Kidney (tissue), 22 donors: ENCODE data around the gene TMEM108. TPM values are rescaled to one million over a fixed set of nuclear protein-coding genes. Genes with fewer than 3 reads are reported as not detected.
"Not testable (repeated sequence)": the region's sequence is repeated elsewhere in the genome, so short reads cannot be mapped to it uniquely, and the experiment has no call there.

Source experiments
- DNase-seq, 5 donors: peaks; one replicate each; pipeline ENCODE4 v3.0.0-alpha.2; 2013 to 2020
- FAIRE-seq: peaks from 2 replicates; lab custom pipeline; 2012; peaks lifted over from hg19 to GRCh38; lab: Jason Lieb, UNC
- H3K27ac ChIP-seq, 2 donors: one replicate each; pipeline ENCODE4 v1.7.0; 2013; ENCODE audit warnings: low read depth in 2 of 2, low read length in 2 of 2, inconsistent platforms in 1 of 2
- H3K27me3 ChIP-seq: one replicate; pipeline ENCODE4 v1.7.1; 2013; ENCODE audit warnings: low read length, inconsistent platforms; ENCODE audit not compliant: control insufficient read depth, insufficient read depth
- H3K36me3 ChIP-seq, 3 donors: one replicate each; pipeline versions ENCODE4 v1.7.0 to v1.7.1; 2013; ENCODE audit warnings: low read length in 3 of 3, control low read depth in 1 of 3, inconsistent platforms in 1 of 3; ENCODE audit not compliant: insufficient read depth in 3 of 3, control insufficient read depth in 2 of 3
- H3K4me1 ChIP-seq, 3 donors: one replicate each; pipeline versions ENCODE4 v1.7.0 to v1.7.1; 2013; ENCODE audit warnings: low read length in 3 of 3, inconsistent platforms in 1 of 3, low read depth in 1 of 3; ENCODE audit not compliant: control insufficient read depth in 2 of 3, insufficient read depth in 2 of 3
- H3K4me3 ChIP-seq, 3 donors: one replicate each; pipeline versions ENCODE4 v1.7.0 to v1.8.1; 2013; ENCODE audit warnings: low read length in 3 of 3, control low read depth in 1 of 3, inconsistent platforms in 1 of 3
- H3K9ac ChIP-seq, 3 donors: one replicate each; pipeline versions ENCODE4 v1.7.0 to v1.7.1; 2013; ENCODE audit warnings: low read length in 3 of 3, control low read depth in 1 of 3, inconsistent platforms in 1 of 3
- H3K9me3 ChIP-seq, 3 donors: one replicate each; pipeline versions ENCODE4 v1.7.0 to v1.7.1; 2013; ENCODE audit warnings: low read length in 3 of 3, control low read depth in 1 of 3, inconsistent platforms in 1 of 3; ENCODE audit not compliant: control insufficient read depth in 2 of 3, insufficient read depth in 1 of 3
- intact Hi-C: fragments of 100-400 bp; cut with DNase I; formaldehyde crosslinking; loops from one replicate; pipeline ENCODE4 v1.11.1; 2022
- long read RNA-seq, 10 donors: library from polyadenylated mRNA in 1 of 10; unstranded in 1 of 10; transcript quantifications; one replicate each; pipeline ENCODE4 v2.0.0 and lab custom pipeline, GENCODE V29; 2021 to 2026
- polyA plus RNA-seq: library from polyadenylated mRNA; stranded (reverse); fragments of 350-450 nt; fragmentation: Illumina TruSeq; extraction: RNeasy Lipid Tissue Mini Kit (QIAGEN cat#74804); gene quantifications from one replicate; pipeline ENCODE4 v1.2.3, GENCODE V29; 2014; ENCODE audit warnings: low read depth, low replicate concordance; ENCODE audit not compliant: insufficient read depth
- total RNA-seq: library from RNA; stranded (reverse); fragmentation: NEBNext Ultra II Directional; extraction: Animal tissue kit (Norgen Biotek cat#: 25700); gene quantifications from one replicate; pipeline ENCODE4 v1.2.1, GENCODE V29; 2021
- TF ChIP-seq, protein P1 (sequence below): IDR thresholded peaks from 3 replicates; pipeline ENCODE4 v1.5.1; 2012; ENCODE audit warnings: mild to moderate bottlenecking, moderate library complexity, borderline replicate concordance; ENCODE audit not compliant: insufficient read depth; ENCODE audit errors: extremely low read depth
- donor health status: control.
- donor health status: control.
- donor health status: control.
- donor health status: control.
- donor health status: control.
- donor health status: DM: yes; HTN: yes; CAD: no.
- donor health status: Normal renal cell carcinoma (clear cell type).

The TMEM108 gene
- total RNA-seq (0.91 TPM), polyA plus RNA-seq (1.5 TPM)
- long read RNA-seq, donor 1, partial matches to known transcripts, result 0 of 2 reads
- long read RNA-seq, donor 1, other reads (novel, unspliced or antisense), result 0 of 2 reads
- long read RNA-seq, donor 2, result 0 reads
- long read RNA-seq, donor 3, partial matches to known transcripts, result 0 of 1 reads
- long read RNA-seq, donor 3, other reads (novel, unspliced or antisense), result 0 of 1 reads
- long read RNA-seq, donor 4, result 0 reads
- long read RNA-seq, donor 5, partial matches to known transcripts, result 0 of 1 reads
- long read RNA-seq, donor 5, other reads (novel, unspliced or antisense), result 0 of 1 reads
- long read RNA-seq, donor 6, result 0 reads
- long read RNA-seq, donor 7, result 0 reads
- long read RNA-seq, donor 8, result 0 reads
- long read RNA-seq, donor 9, result 0 reads
- long read RNA-seq, donor 10, partial matches to known transcripts, result 0 of 2 reads
- long read RNA-seq, donor 10, other reads (novel, unspliced or antisense), result 0 of 2 reads

DNA sequence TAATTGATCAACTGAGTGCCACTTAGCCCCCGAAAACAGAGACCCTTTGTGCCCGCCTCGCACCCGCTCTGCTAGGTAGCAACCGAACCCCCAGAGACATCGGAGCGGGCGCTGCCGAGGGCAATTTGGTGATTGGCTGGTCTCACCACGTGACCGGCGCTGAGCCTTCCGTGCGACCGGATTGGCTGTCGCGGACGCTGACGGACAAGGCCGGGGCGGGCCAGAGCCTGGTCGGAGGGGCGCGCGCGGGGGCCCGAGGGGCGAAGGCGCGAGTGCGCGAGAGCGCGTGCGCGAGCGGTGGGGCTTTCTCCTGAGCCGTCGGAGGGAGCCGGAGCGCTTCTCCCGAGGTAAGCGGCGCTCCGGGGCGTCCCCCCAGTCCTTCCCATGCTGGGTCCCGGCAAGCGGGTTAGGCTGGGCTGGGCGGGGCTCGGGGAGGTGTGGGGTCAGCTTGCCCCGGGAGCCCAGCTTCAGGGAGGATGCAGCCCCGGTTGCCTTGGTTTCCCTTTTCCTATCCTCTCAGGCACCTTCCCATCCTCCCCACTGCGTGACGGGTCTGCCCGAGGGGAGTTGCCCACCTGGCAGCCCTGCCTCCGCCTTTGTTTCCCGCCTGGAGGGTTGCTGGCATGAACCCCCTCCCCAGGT is at the start of gene TMEM108:
TSS of gene TMEM108 (plus strand) at position 303 of the 642 bp plus-strand sequence.
- TF ChIP-seq, protein P1, sequence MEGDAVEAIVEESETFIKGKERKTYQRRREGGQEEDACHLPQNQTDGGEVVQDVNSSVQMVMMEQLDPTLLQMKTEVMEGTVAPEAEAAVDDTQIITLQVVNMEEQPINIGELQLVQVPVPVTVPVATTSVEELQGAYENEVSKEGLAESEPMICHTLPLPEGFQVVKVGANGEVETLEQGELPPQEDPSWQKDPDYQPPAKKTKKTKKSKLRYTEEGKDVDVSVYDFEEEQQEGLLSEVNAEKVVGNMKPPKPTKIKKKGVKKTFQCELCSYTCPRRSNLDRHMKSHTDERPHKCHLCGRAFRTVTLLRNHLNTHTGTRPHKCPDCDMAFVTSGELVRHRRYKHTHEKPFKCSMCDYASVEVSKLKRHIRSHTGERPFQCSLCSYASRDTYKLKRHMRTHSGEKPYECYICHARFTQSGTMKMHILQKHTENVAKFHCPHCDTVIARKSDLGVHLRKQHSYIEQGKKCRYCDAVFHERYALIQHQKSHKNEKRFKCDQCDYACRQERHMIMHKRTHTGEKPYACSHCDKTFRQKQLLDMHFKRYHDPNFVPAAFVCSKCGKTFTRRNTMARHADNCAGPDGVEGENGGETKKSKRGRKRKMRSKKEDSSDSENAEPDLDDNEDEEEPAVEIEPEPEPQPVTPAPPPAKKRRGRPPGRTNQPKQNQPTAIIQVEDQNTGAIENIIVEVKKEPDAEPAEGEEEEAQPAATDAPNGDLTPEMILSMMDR, result no peak
- Histone ChIP-seq H3K27me3 (peaks cover 4% of the 10 kb centered on the region), H3K4me3 (peak within 1 kb of the TSS; percentile 50 to 58 (median 58)), H3K4me1 (peaks cover 0 to 3% (median 0%) of the 10 kb centered on the region in 3 donors), H3K9ac (peak within 1 kb of the TSS in 2 of 3 donors; percentile 1 to 20), H3K9me3 (no peaks in the 10 kb centered on the region), H3K27ac (no peak within 1 kb of the TSS), H3K36me3 (no peaks in the 10 kb centered on the region)
- intact Hi-C loops, result no loop called here
- no peak for FAIRE-seq
- peak; percentile 84 to 94 (median 91) for DNase-seq

DNA sequence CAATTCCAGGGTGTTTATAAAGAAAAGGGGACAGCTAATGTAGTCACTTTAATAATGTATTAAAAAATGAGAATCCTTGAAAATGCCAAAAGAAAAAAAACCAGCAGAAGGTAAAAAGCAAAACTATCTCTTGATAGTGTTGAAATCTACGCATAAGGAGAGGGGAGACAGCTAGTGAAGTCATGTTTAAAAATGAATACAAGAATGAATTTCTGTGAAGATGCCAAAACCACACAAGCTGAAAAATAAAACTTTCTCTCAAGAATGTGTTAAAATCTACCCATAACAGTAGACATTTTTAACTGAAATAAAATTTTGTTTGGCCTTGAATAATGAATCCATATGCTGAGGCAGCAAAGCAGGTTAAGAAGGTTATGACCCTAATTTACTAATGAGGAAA is 42.2 kb upstream of the TMEM108 start:
- intact Hi-C loops, result no loop called here

DNA sequence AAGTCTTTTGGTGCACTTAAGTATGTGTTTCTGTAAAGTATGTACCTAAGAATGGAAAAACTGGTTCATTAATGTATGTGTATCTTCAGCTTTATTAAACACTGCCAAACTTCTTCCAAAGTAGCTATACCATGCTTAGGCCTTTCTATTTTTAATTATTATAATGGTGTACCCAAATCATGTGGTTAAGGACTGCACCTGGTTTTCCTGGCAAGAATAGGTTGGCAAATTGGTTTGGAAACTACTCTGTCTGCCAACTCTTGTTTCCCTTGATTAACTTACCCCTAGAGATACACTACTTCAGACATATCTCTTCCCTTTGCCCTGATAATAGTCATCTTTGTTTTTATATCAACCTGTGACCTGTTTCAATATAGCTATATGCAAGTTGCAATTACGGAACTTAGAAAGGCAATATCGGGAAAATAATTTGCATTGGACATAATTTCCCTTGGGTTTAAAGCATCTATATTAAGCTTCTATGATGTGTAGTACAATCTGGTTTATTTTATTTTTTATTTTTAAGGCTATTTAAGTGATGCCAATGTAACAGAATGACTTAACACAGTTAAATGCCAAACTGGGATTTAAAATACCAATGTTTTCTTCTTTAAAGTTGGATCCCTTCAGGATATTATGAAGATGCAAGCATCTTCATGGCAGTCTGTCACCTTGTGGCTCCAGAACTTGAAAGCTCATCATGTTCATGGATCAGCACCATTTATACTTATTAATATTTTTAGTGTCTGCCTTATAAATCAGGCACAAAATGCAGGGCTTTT is 40.6 kb upstream of the TMEM108 start:
- no peak for DNase-seq
- FAIRE-seq, result no peak
- Histone ChIP-seq H3K9ac (no peak overlapping the region), H3K4me3 (no peak overlapping the region), H3K4me1 (no peaks in the 10 kb centered on the region), H3K9me3 (no peaks in the 10 kb centered on the region), H3K27me3 (no peaks in the 10 kb centered on the region), H3K36me3 (no peaks in the 10 kb centered on the region), H3K27ac (no peak overlapping the region)
- TF ChIP-seq, protein P1, result no peak
- intact Hi-C loops, result no loop called here

More for the DNA sequence above, 42.2 kb upstream of the TMEM108 start:
- TF ChIP-seq, protein P1, result no peak
- Histone ChIP-seq H3K4me1 (no peaks in the 10 kb centered on the region), H3K9ac (no peak overlapping the region), H3K9me3 (no peaks in the 10 kb centered on the region), H3K36me3 (no peaks in the 10 kb centered on the region), H3K27me3 (no peaks in the 10 kb centered on the region), H3K27ac (no peak overlapping the region), H3K4me3 (no peak overlapping the region)
- no peak for DNase-seq
- no peak for FAIRE-seq

DNA sequence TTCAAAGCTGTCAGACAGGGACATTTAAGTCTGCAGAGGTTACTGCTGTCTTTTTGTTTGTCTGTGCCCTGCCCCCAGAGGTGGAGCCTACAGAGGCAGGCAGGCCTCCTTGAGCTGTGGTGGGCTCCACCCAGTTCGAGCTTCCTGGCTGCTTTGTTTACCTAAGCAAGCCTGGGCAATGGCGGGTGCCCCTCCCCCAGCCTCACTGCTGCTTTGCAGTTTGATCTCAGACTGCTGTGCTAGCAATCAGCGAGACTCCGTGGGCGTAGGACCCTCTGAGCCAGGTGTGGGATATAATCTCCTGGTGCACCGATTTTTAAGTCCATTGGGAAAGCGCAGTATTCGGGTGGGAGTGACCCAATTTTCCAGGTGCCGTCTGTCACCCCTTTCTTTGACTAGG is 33.2 kb upstream of the TMEM108 start:
- H3K9ac ChIP-seq, H3K4me3 ChIP-seq, H3K4me1 ChIP-seq, FAIRE-seq, H3K27ac ChIP-seq, DNase-seq, intact Hi-C loops, H3K36me3 ChIP-seq, H3K27me3 ChIP-seq, H3K9me3 ChIP-seq: not testable (repeated sequence)
